Naive thymus-derived CD4-positive, alpha-beta T cell (primary cell): ENCODE data around the gene ERP29. TPM values are rescaled to one million over a fixed set of nuclear protein-coding genes. Genes with fewer than 3 reads are reported as not detected.
A peak's percentile ranks its signal among the peaks of the same experiment; 100 is the strongest.

Source experiments
- ATAC-seq: fragments of 150-1000 bp; cut with Tn5 transposase; 2 replicates; pipeline ENCODE4 v1.10.0; 2021; ENCODE audit warnings: mild to moderate bottlenecking, moderate library complexity
- CTCF ChIA-PET: fragments of 350-600 bp; sonication (Branson Sonifier 250); formaldehyde crosslinking; loops from one replicate; lab custom pipeline; 2021; ENCODE audit warnings: antibody characterized with exemption; lab: Charles Lee
- POLR2A ChIA-PET: fragments of 350-600 bp; sonication (Branson Sonifier 250); formaldehyde crosslinking; loops from one replicate; lab custom pipeline; 2021; ENCODE audit warnings: antibody characterized with exemption, inconsistent platforms; lab: Charles Lee
- DNase-seq, 9 donors: peaks; one replicate each; pipeline versions ENCODE4 v3.0.0 to v3.0.0-alpha.2; 2020 to 2022; ENCODE audit warnings: mixed read lengths in 1 of 9
- H3K27ac ChIP-seq: one replicate; pipeline ENCODE4 v1.7.0; 2013; ENCODE audit warnings: mild to moderate bottlenecking, low read depth, low read length, moderate library complexity
- H3K27me3 ChIP-seq, 2 donors: one replicate each; pipeline ENCODE4 v1.7.0; 2013; ENCODE audit warnings: low read length in 2 of 2, mild to moderate bottlenecking in 2 of 2, moderate library complexity in 2 of 2; ENCODE audit not compliant: control insufficient read depth in 2 of 2, insufficient read depth in 2 of 2
- H3K36me3 ChIP-seq, 3 experiments: 1 replicate in 2 of 3; 2 replicates in 1 of 3; pipeline ENCODE4 v1.7.0; 2013; ENCODE audit warnings: low read length in 3 of 3, mild to moderate bottlenecking in 3 of 3, moderate library complexity in 1 of 3; ENCODE audit not compliant: insufficient read depth in 3 of 3, control insufficient read depth in 2 of 3
- H3K4me1 ChIP-seq, 2 donors: one replicate each; pipeline ENCODE4 v1.7.0; 2013; ENCODE audit warnings: low read length in 2 of 2, mild to moderate bottlenecking in 2 of 2, moderate library complexity in 1 of 2; ENCODE audit not compliant: control insufficient read depth in 2 of 2, insufficient read depth in 2 of 2
- H3K4me3 ChIP-seq: 2 replicates; pipeline ENCODE4 v1.7.0; 2013; ENCODE audit warnings: mild to moderate bottlenecking, low read length
- H3K9me3 ChIP-seq, 3 experiments: 1 replicate in 2 of 3; 2 replicates in 1 of 3; pipeline ENCODE4 v1.7.0; 2013; ENCODE audit warnings: low read length in 3 of 3; ENCODE audit not compliant: control insufficient read depth in 2 of 3
- H3K27ac Mint-ChIP-seq, 9 donors: one replicate each; pipeline ENCODE4 v1.8.0; 2020 to 2022; ENCODE audit warnings: mixed read lengths in 9 of 9, mild to moderate bottlenecking in 8 of 9, moderate library complexity in 5 of 9, inconsistent platforms in 2 of 9
- H3K27me3 Mint-ChIP-seq, 5 donors: one replicate each; pipeline ENCODE4 v1.8.0; 2021 to 2022; ENCODE audit warnings: mixed read lengths in 5 of 5, mild to moderate bottlenecking in 1 of 5
- H3K36me3 Mint-ChIP-seq, 5 donors: one replicate each; pipeline ENCODE4 v1.8.0; 2020 to 2022; ENCODE audit warnings: mixed read lengths in 5 of 5, mild to moderate bottlenecking in 3 of 5, inconsistent platforms in 1 of 5
- H3K4me1 Mint-ChIP-seq, 7 donors: one replicate each; pipeline ENCODE4 v1.8.0; 2020 to 2022; ENCODE audit warnings: mixed read lengths in 7 of 7, mild to moderate bottlenecking in 3 of 7, inconsistent platforms in 1 of 7
- H3K4me3 Mint-ChIP-seq, 10 donors: one replicate each; pipeline ENCODE4 v1.8.0; 2020 to 2022; ENCODE audit warnings: mild to moderate bottlenecking in 10 of 10, mixed read lengths in 10 of 10, moderate library complexity in 6 of 10, inconsistent platforms in 2 of 10
- H3K9me3 Mint-ChIP-seq, 11 donors: one replicate each; pipeline ENCODE4 v1.8.0; 2020 to 2022; ENCODE audit warnings: mixed read lengths in 11 of 11, mild to moderate bottlenecking in 4 of 11, inconsistent platforms in 1 of 11, moderate library complexity in 1 of 11
- intact Hi-C, 2 donors: fragments of 100-400 bp; cut with micrococcal nuclease; formaldehyde crosslinking; loops; one replicate each; pipeline ENCODE4 v1.15.1; 2023
- polyA plus RNA-seq, 2 donors: library from polyadenylated mRNA; unstranded; fragments of 300-500 nt; fragmentation: Illumina TruSeq; gene quantifications; one replicate each; pipeline ENCODE4 v1.2.3, GENCODE V29; 2021
- total RNA-seq, 6 experiments: library from RNA in 5 of 6; stranded (reverse) in 5 of 6; gene quantifications; 1 replicate in 5 of 6; 2 replicates in 1 of 6; pipeline ENCODE4 v1.2.3 and lab custom pipeline; 2021 to 2026

ERP29 gene
- total and polyA plus RNA-seq, 7 experiments from 2014 or later, result 115 to 253 (median 180) TPM

GRCh38 chr12:112020947-112021457 is 7.8 kb downstream of the ERP29 start:
- DNase-seq (no peak), ATAC-seq (no peak)
- POLR2A ChIA-PET, result interaction anchor here (0.6 to 2.9 kb wide), 5 partner anchors 8 to 117 kb away, joined by 3 to 10 read pairs (median 4); partner anchors contain the start of genes ERP29 and TMEM116

GRCh38 chr12:112022241-112023016 is 9.2 kb downstream of the ERP29 start:
- Histone ChIP-seq H3K27ac (no peak overlapping the region), H3K36me3 (peaks cover 0 to 51% (median 10%) of the 10 kb centered on the region in 3 experiments), H3K27me3 (no peaks in the 10 kb centered on the region), H3K4me1 (peaks cover 0 to 24% of the 10 kb centered on the region in 2 donors), H3K4me3 (no peak overlapping the region), H3K9me3 (no peaks in the 10 kb centered on the region)
- H3K4me3 Mint-ChIP-seq, result no peak overlapping the region
- ChIA-PET POLR2A (interaction anchor here (0.8 to 2.9 kb wide), 5 partner anchors 8 to 194 kb away, joined by 3 to 10 read pairs (median 3); partner anchors contain the start of genes ERP29 and TMEM116), CTCF (interaction anchor here (1.0 to 1.1 kb wide), 4 partner anchors 8 to 78 kb away, joined by 3 to 4 read pairs (median 4); no protein-coding TSS in a partner anchor)
- H3K27me3 Mint-ChIP-seq, result no peaks in the 10 kb centered on the region
- no peaks in the 10 kb centered on the region for H3K9me3 Mint-ChIP-seq
- DNase-seq, result no peak
- H3K36me3 Mint-ChIP-seq, result peaks cover 4 to 23% (median 18%) of the 10 kb centered on the region in 5 donors
- peaks cover 26 to 74% (median 53%) of the 10 kb centered on the region in 7 donors for H3K4me1 Mint-ChIP-seq
- intact Hi-C loops, result no loop called here
- H3K27ac Mint-ChIP-seq, result peak overlapping the region in 7 of 9 donors; percentile 4 to 72 (median 57)
- no peak for ATAC-seq

More at GRCh38 chr12:112020947-112021457, 7.8 kb downstream of the ERP29 start:
- Mint-ChIP-seq H3K36me3 (peaks cover 8 to 30% (median 26%) of the 10 kb centered on the region in 5 donors), H3K9me3 (peaks cover 0 to 4% (median 0%) of the 10 kb centered on the region in 11 donors), H3K27me3 (no peaks in the 10 kb centered on the region), H3K4me3 (peak overlapping the region in 1 of 10 donors; percentile 18), H3K4me1 (peaks cover 28 to 76% (median 58%) of the 10 kb centered on the region in 7 donors), H3K27ac (peak overlapping the region in 5 of 9 donors; percentile 43 to 72 (median 72))
- H3K4me3 ChIP-seq, result no peak overlapping the region
- H3K27ac ChIP-seq, result no peak overlapping the region
- H3K9me3 ChIP-seq, result no peaks in the 10 kb centered on the region
- H3K4me1 ChIP-seq, result peaks cover 0 to 32% of the 10 kb centered on the region in 2 donors
- CTCF ChIA-PET, result interaction anchor here (0.6 to 1.1 kb wide), 2 partner anchors 150 to 261 kb away, joined by 3 read pairs; no protein-coding TSS in a partner anchor
- peaks cover 2 to 55% (median 15%) of the 10 kb centered on the region in 3 experiments for H3K36me3 ChIP-seq
- intact Hi-C loops, result no loop called here
- no peaks in the 10 kb centered on the region for H3K27me3 ChIP-seq

GRCh38 chr12:112023759-112024396 is 10.7 kb downstream of the ERP29 start:
- ATAC-seq (no peak), DNase-seq (no peak)
- H3K27ac ChIP-seq, result no peak overlapping the region
- H3K27me3 ChIP-seq, result no peaks in the 10 kb centered on the region
- no peak overlapping the region for H3K4me3 Mint-ChIP-seq
- H3K9me3 Mint-ChIP-seq, result no peaks in the 10 kb centered on the region
- ChIA-PET POLR2A (interaction anchor here (0.7 to 2.9 kb wide), 5 partner anchors 10 to 195 kb away, joined by 3 to 10 read pairs (median 3); partner anchors contain the start of genes ERP29 and TMEM116), CTCF (interaction anchor here (0.7 kb wide), 1 partner anchor 10 kb away, joined by 3 read pairs; no protein-coding TSS in a partner anchor)
- H3K4me3 ChIP-seq, result no peak overlapping the region
- H3K36me3 ChIP-seq, result peaks cover 0 to 51% (median 13%) of the 10 kb centered on the region in 3 experiments
- H3K4me1 ChIP-seq, result peaks cover 0 to 14% of the 10 kb centered on the region in 2 donors
- H3K36me3 Mint-ChIP-seq, result peaks cover 0 to 28% (median 18%) of the 10 kb centered on the region in 5 donors
- H3K27me3 Mint-ChIP-seq, result no peaks in the 10 kb centered on the region
- H3K27ac Mint-ChIP-seq, result peak overlapping the region in 1 of 9 donors; percentile 40
- intact Hi-C loops, result no loop called here
- H3K4me1 Mint-ChIP-seq, result peaks cover 16 to 65% (median 46%) of the 10 kb centered on the region in 7 donors
- H3K9me3 ChIP-seq, result no peaks in the 10 kb centered on the region

GRCh38 chr12:112025808-112026375 is 12.7 kb downstream of the ERP29 start:
- peaks cover 0 to 49% (median 16%) of the 10 kb centered on the region in 3 experiments for H3K36me3 ChIP-seq

GRCh38 chr12:112029301-112029700 is 16.1 kb downstream of the ERP29 start:
- Histone ChIP-seq H3K27me3 (no peaks in the 10 kb centered on the region), H3K9me3 (no peaks in the 10 kb centered on the region), H3K4me1 (peaks cover 0 to 7% of the 10 kb centered on the region in 2 donors), H3K36me3 (peaks cover 0 to 39% (median 5%) of the 10 kb centered on the region in 3 experiments), H3K27ac (no peak overlapping the region), H3K4me3 (no peak overlapping the region)
- no peaks in the 10 kb centered on the region for H3K9me3 Mint-ChIP-seq
- H3K27ac Mint-ChIP-seq, result peak overlapping the region in 3 of 9 donors; percentile 17 to 69 (median 68)
- ChIA-PET POLR2A (interaction anchor here (0.5 to 1.4 kb wide), 3 partner anchors 28 to 156 kb away, joined by 3 to 4 read pairs (median 3); no protein-coding TSS in a partner anchor), CTCF (interaction anchor here (0.6 kb wide), 1 partner anchor 24 kb away, joined by 8 read pairs; no protein-coding TSS in a partner anchor)
- DNase-seq (no peak), ATAC-seq (no peak)
- intact Hi-C loops, result loop anchor here in 1 of 2 donors (5.0 kb wide), 1 partner anchor 82 kb away; no protein-coding TSS in a partner anchor
- peaks cover 6 to 50% (median 20%) of the 10 kb centered on the region in 7 donors for H3K4me1 Mint-ChIP-seq
- H3K4me3 Mint-ChIP-seq, result no peak overlapping the region
- peaks cover 10 to 40% (median 26%) of the 10 kb centered on the region in 5 donors for H3K36me3 Mint-ChIP-seq
- no peaks in the 10 kb centered on the region for H3K27me3 Mint-ChIP-seq

More at GRCh38 chr12:112025808-112026375, 12.7 kb downstream of the ERP29 start:
- H3K27me3 Mint-ChIP-seq, result no peaks in the 10 kb centered on the region
- Histone ChIP-seq H3K27ac (peak overlapping the region; percentile 44), H3K4me1 (peaks cover 0 to 7% of the 10 kb centered on the region in 2 donors), H3K27me3 (no peaks in the 10 kb centered on the region), H3K4me3 (no peak overlapping the region), H3K9me3 (no peaks in the 10 kb centered on the region)
- peak overlapping the region in 1 of 10 donors; percentile 1 for H3K4me3 Mint-ChIP-seq
- ATAC-seq, result no peak
- peaks cover 14 to 56% (median 34%) of the 10 kb centered on the region in 7 donors for H3K4me1 Mint-ChIP-seq
- DNase-seq, result no peak
- peak overlapping the region; percentile 51 to 94 (median 72) for H3K27ac Mint-ChIP-seq
- POLR2A ChIA-PET, result interaction anchor here (0.6 to 1.0 kb wide), 2 partner anchors 13 to 388 kb away, joined by 4 to 7 read pairs; partner anchors contain the start of genes ERP29 and TMEM116
- no peaks in the 10 kb centered on the region for H3K9me3 Mint-ChIP-seq
- CTCF ChIA-PET, result interaction anchor here (0.6 to 1.0 kb wide), 2 partner anchors 11 to 28 kb away, joined by 3 read pairs; no protein-coding TSS in a partner anchor
- intact Hi-C loops, result loop anchor here in 1 of 2 donors (1.0 to 5.0 kb wide), 2 partner anchors 12 to 79 kb away; no protein-coding TSS in a partner anchor
- H3K36me3 Mint-ChIP-seq, result peaks cover 0 to 36% (median 25%) of the 10 kb centered on the region in 5 donors
